CD4-positive, alpha-beta T cell treated with Interferon alpha-2 for 1 hour (primary cell): ENCODE results near the gene PRKCB.

Source experiments
- DNase-seq, 2 donors: peaks; one replicate each; pipeline ENCODE4 v3.0.0-alpha.2; 2020 to 2022

The PRKCB gene

GRCh38 chr16:23969468-23970297 is 133.9 kb downstream of the PRKCB start:
- DNase-seq: no peak

GRCh38 chr16:23974223-23974622 is 138.4 kb downstream of the PRKCB start:
- DNase-seq: no peak

- no peak for DNase-seq
These were observed 139.5 kb downstream of the PRKCB start for GRCh38 chr16:23975293-23975692.

DNA sequence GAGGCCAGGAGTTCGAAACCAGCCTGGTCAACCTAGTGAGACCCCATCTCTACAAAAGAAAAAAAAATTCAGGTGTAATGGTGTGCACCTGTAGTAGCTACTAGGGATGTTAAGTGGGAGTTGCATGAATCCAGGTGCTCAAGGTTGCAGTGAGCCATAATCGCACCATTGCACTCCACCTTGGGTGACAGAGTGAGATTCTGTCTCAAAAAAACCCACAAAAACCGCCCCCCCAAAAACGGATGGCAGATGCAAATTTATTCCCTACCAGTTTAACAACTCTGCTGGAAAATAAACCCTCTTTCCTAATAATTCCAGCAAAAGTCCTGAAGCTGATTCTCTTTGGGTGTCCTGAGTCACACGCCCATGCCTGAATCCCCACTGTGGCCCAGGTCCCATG is 140.3 kb downstream of the PRKCB start:
- no peak for DNase-seq

DNA sequence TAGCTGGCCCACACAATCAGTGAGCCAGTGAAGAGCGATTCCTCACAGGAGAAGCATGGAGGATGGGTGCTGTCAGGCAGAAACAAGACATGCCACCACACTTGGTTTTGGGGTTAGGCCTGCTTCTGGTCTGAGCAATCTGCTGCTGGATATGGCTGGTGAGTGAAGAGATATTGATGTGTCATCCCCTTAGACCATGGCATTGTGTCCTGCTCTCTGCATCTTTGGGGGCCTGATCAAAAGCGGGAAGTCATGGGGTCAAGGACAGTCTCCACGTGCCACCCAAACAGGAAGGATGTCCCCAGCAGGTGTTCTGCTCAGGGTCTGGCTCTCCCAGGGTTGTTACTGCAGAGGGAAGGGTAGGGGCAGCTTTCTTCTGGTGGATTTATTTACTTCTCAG is 140.7 kb downstream of the PRKCB start:
- no peak for DNase-seq

DNA sequence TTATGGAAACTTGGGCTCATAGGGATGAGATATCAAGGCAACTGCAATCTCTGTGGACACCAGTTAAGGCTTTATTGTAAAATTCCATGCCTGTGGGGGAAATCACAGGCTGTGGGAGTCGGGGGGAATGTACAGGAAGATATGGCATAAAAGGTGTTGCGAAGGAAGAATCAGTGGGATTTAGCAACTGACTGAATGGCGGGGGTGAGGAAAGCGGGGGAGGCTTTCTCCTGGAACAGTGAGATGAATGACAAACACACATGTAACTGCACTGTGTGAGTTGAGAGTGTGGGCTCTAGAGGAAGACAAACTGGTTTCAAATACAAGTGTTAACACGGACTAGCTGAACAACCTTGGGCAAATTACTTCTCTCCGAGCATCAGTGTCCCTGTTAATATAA is 143.7 kb downstream of the PRKCB start:
- no peak for DNase-seq

DNA sequence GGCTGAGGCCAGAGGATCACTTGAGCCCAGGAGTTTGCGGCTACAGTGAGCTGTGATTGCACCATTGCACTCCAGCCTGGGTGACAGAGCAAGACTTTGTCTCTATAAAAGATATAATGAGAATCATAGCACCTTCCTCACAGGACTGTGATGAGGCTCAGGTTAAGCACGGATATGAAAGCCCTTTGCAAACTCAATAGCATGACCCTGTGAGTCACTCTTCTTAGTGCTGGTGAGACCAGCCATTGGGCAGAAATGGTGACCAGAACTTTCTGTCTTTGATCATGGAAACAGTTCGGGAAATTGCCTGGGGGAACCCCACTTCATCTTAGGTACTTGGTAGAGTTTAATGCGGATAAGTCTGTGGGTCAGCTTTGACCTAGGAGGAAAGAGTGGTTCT is 144.2 kb downstream of the PRKCB start:
- DNase-seq: no peak

DNA sequence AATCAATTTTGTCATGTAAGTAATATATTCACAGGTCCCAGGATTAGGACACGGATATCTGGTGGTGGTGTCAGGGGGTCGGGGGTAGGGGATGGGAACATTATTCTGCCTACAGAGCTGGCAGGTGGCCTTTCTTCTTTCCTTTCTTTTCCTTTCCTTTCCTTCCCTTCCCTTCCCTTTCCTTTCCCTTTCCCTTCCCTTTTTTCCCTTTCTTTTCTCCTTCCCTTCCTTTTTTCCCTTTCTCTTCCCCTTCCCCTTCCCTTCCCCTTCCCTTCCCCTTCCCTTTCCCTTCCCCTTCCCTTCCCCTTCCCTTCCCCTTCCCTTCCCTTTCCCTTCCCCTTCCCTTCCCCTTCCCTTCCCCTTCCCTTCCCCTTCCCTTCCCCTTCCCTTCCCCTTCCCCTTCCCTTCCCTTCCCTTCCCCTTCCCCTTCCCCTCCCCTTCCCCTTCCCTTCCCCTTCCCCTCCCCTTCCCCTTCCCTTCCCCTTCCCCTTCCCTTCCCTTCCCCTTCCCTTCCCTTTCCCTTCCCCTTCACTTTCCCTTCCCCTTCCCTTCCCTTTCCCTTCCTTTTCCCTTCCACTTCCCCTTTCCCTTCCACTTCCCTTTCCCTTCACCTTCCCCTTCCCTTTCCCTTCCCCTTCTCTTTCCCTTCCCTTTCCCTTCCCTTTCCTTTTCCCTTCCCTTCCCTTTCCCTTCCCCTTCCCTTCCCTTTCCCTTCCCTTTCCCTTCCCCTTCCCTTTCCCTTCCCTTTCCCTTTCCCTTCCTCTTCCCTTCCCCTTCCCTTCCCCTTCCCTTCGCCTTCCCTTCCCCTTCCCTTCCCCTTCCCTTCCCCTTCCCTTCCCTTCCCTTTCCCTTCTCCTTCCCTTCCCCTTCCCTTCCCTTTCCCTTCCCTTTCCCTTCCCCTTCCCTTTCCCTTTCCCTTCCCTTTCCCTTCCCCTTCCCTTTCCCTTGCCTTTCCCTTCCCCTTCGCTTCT is 145.9 kb downstream of the PRKCB start:
- no peak for DNase-seq

DNA sequence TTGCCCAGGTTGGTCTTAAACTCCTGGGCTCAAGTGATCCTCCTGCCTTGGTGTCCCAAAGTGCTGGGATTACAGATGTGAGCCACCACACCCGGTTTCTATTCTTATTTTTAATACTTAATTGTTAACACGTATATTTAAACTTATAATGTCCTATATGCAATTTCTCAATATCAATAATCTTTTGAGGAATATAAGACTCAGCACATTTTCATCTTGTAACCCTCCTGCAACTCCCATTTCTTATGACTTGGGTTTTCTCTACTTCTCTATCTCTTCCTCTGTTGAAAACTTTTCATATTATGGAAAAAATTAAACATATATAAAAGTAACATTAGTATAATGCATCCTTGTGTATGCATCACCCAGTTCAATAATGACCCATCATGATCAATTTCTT is 150.7 kb downstream of the PRKCB start:
- DNase-seq: no peak

GRCh38 chr16:23987443-23987842 is 151.7 kb downstream of the PRKCB start:
- DNase-seq: no peak

DNA sequence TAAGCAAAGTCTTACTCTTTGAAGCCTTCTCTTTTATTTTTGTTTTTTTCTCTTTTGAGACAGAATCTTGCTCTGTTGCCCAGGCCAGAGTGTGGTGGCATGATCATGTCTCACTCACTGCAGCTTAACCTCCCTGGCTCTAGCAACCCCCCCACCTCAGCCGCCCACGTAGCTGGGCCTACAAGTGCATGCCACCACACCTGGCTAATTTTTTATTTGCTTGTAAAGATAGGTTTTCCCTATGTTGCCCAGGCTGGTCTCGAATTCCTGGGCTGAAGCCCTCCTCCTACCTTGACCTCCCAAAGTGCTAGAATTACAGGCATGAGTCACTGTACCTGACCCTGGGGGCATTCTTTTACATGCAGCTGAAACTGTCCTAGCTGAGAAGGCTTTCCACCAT is 154.7 kb downstream of the PRKCB start:
- no peak for DNase-seq

DNA sequence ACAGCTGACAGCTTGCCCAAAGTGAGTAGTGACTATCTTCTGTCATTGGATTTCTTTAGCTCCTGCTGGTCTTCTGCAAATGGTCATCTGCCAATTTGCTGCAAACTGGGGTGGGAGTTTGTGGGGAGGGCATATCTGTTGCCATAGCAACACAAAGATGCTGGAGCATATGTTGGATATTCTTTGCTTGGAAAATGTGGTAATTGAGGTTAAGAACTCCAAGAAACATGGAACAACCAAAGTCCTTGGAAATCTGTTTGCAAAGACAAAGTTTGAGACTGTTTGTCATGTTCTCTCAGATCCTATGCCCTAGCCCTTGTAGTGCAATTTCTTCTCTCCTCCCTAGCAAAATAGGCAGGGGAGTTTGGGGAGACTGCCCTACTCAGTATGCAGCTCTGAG is 155.3 kb downstream of the PRKCB start:
- no peak for DNase-seq

DNA sequence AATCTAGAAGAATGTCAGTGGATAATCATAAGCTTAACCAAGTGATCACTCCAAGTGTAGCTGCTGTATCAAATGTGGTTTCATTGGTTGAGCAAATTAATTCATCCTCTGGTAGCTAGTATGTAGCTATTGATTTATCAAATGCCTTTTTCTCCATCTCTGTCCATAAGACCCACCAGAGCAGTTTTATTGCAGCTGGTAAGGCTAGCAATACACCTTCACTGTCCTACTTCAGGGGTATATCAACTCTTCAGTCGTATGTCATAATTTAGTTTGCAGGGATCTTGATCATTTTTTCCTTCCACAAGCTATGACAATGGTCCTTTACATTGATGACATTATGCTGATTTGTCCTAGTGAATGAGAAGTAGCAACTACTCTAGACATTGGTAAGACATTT is 158.8 kb downstream of the PRKCB start:
- DNase-seq: no peak

- DNase-seq: no peak
These were observed 160.6 kb downstream of the PRKCB start for GRCh38 chr16:23996258-23996955.

DNA sequence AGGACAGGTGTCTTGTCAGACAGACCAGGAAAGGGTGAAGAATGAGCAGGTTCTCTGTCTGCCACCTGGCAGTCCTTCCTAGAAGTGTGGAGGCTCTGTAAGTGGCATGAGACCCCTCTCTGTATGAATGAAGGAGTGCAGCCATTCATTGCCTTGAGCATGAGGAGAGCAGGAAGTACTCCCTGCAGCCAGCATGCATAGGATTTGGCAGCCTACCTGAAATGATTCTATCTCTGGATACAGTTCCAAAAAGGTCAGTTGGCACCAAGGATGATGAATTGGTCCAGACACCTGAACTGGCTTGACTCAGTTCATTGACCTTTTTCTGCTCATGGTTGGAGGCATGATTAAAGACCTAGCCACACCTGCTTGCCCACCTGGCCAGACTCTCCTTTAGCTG is 163.0 kb downstream of the PRKCB start:
- no peak for DNase-seq

- no peak for DNase-seq
These were observed 163.9 kb downstream of the PRKCB start for GRCh38 chr16:23999663-24000062.

DNA sequence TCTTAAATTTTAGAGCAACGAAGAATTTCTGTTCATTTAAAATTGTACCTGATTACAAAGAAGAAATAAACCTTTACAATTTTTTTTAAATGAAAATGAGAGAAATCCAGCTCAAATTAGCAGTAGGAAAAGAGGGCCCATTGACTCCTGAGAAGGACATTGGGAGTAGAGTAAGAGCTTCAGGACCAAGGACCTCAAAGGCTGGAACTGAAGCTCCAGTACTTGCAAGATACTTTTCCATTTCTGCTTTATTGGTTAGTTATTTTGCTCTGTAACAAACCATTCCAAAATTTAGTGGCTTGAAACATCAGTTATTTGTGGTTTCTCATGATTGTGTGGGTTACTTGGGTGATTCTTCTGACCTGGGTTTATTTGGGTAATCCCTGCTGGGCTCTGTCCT is 165.9 kb downstream of the PRKCB start:
- no peak for DNase-seq

DNA sequence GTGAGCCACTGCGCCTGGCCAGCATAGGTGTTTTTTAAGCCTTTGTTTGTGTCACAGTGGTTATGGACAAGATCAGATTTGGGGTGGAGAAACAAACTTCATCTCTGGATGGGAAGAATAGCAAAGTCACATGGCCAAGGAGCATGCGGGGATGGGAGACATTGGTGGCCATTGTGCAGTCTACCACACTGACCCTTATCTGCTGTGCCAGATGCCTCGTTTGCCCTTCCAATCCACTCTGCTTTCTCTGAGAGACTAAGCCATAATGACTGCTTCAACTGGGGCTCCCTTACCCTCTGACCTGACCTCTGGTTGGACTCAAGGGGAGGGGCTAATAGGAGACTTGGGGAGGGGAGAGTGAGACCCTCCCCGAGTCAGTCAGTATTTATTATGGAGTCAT is 166.8 kb downstream of the PRKCB start:
- no peak for DNase-seq

GRCh38 chr16:24005577-24005976 is 169.8 kb downstream of the PRKCB start:
- DNase-seq: peak in 1 of 2 donors; percentile 18

DNA sequence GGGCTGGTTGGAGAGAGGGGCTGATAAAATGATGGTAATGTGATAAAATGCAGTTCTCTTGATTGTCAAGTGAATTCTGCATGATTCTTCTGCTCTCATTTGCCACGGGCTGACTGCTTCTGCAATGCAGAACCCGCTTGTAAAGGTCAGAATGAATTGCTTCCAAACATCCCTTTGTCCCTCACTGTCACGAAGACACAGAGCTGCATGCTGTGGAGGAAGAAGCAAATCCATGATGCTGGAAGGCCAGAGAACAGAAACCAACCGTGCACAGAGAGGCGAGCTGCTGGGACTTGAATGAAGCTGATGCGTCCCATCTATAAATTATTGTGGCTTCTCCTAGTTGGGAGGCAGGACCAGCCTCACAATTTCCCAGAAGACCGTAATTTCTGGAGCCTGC is 171.6 kb downstream of the PRKCB start:
- DNase-seq: no peak

DNA sequence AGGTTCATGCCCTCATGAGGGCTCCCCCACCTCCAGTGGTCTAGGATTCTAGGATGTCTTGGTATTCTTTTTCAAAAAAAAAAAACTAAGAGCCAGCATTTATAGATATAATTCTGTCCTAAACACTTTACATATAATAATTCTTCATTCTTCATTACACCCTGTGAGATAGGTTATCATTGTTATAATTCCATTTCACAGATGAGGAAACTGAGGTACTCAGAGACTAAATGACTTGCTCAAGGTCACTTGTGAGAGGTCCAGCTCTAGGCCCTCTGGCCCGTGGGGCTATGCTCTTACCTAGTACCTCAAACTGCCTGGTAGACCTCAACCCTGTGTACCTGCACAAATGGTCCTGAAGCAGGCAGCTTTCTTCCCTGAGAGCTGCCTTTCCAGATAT is 172.2 kb downstream of the PRKCB start:
- no peak for DNase-seq

- peak in 1 of 2 donors; percentile 4 for DNase-seq
These were observed 173.3 kb downstream of the PRKCB start for GRCh38 chr16:24009098-24009497.

- no peak for DNase-seq
These were observed 174.2 kb downstream of the PRKCB start for GRCh38 chr16:24009955-24010354.
